H54 (cell line): ENCODE results near the gene EEFSEC.

Experiments used
- DNase-seq: peaks from one replicate; pipeline ENCODE4 v3.0.0; 2011; ENCODE audit warnings: low spot score, mixed read lengths; ENCODE audit not compliant: insufficient read length
- FAIRE-seq: peaks from 3 replicates; lab custom pipeline; 2011; peaks lifted over from hg19 to GRCh38; lab: Jason Lieb, UNC
- POLR2A ChIP-seq: IDR thresholded peaks from 2 replicates; pipeline ENCODE4 v1.6.1; 2011; ENCODE audit warnings: low read depth, mild to moderate bottlenecking, low read length

EEFSEC gene

DNA sequence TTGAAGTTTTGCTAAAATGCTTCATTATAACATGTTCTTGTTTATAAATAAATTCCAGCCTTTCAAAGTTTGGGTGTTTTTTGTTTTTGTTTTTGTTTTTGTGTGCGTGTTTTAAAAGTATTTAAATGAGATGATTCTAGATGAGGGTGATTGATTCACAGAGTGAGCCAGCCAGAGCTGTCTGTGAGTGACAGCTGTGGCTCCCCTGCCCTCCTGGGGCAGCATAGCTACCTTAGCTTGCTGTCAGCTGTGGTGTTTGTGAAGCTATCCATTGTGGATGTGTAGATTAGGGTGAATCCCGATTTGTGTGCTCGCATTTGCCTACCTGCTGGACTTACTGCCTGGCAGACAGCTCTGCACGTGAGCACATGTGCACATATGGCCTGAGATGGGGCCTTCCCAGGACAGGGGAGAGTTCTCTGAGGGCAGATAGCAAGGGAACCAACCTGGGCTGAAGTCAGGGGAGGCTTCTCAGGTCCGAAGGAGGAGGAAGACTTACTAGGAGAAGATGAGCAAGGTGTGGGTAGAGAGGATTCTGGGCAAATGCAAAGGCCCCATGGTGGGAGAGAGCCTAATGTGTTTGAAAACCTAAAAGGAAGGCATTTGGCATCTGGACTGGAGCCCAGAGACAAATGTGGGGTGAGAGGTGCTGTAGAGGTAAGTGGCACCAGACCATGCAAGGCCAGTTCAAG is 124.2 kb downstream of the EEFSEC start:
- no peak for FAIRE-seq
- DNase-seq: no peak
- TF ChIP-seq POLR2A: no peak

DNA sequence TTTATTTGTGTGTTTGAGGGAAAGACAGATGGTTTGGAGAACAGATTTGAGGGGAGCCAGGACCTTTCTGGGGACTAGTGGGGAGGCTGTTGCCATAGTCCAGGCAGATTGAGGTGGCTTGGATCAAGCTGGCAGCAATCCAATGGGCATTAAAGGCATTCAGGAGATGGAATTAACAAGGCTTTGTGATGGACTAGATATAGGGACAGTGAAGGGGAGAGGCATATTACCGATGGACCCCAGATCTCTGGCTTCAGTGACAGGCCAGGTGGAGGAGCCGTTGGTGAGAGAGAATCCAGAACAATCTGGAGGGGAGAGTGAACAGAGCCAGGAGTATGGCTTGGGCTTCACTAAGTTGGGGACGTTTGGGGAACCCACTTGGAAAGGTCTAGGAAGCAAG is 124.8 kb downstream of the EEFSEC start:
- no peak for FAIRE-seq
- no peak for DNase-seq
- TF ChIP-seq POLR2A: no peak

DNA sequence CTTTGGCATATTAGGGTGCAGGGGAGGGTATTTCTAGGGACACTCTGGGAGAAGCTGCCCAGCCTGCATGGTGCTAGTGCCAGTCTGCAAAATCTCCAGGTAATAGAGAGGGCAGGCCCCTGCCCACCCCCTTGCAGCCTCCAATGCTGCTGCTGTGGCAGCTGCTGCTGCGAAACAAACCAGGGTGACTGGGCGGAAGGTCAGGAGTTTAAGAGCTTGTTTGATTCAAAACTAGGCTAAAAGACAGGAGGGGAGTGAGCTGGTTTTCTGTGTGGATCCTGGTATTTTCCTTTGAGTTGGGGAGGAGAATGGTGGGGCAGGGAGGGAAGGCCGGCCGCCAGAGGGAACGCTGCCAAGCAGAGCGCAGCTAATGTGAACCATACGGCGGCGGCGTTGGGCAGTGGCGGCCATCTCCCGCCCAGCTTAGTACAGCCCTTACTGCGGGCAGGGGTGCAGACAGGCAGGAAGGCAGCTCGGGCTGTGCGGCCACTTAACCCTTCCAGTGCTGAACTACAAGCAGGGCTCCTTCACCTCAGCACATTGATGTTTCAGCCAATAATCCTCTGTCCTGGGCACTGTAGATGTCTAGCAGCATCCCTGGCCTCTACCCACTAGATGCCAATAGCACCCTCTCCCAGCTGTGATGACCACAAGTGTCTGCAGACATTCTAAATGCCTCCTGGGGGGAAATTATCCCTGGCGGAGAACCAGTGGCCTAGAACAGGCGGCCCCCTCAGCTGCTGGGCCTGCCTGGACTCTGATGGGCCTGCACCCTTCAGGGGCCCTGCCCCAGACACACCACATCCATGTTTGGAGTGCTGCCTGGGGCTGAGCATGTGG is 125.7 kb downstream of the EEFSEC start:
- no peak for DNase-seq
- TF ChIP-seq POLR2A: no peak

DNA sequence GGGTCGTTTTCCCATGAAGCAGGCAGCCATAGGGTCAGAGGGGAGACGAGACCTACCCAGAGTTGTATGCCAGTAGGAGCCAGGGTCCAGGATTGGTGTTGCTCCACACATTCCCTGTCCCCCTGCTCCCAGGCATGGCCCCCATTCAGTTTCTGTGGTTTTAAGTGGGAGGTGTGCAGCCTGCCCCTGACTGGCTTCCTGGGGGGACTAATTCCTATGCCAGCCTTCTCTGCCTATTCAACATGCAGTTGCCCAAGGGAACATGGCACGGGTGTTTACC is 126.3 kb downstream of the EEFSEC start:
- no peak for TF ChIP-seq POLR2A
- DNase-seq (no peak), FAIRE-seq (no peak)

More for the DNA sequence above, 125.7 kb downstream of the EEFSEC start:
- no peak for FAIRE-seq

DNA sequence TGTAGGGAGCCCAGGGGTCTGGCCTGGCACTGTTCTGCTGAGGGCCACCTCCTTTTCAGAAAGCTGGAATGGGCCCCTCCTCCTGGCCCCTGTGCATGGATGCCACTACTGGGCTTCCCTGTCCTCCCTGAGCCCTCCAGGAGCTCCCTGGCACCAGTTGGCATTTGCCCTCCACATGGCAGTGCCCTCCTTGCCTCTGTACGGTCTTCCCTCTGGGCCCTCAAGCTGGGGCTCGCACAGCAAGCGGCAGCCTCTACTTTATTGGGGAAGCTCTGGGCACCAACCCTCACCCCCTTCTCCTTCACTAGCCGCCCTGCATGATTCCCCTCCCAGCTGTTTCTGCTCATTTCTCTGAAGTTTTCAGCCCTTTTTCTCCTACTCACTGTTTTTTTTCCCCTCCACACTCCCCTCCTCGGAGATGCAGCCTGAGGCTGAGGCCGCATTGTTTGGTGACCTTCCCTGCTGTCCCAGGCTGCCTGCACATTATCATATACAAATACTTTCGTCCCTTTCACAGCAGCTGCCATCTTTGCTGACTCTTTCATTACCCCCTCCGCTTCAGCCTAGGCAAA is 127.3 kb downstream of the EEFSEC start:
- TF ChIP-seq POLR2A: no peak
- no peak for DNase-seq
- FAIRE-seq: no peak

DNA sequence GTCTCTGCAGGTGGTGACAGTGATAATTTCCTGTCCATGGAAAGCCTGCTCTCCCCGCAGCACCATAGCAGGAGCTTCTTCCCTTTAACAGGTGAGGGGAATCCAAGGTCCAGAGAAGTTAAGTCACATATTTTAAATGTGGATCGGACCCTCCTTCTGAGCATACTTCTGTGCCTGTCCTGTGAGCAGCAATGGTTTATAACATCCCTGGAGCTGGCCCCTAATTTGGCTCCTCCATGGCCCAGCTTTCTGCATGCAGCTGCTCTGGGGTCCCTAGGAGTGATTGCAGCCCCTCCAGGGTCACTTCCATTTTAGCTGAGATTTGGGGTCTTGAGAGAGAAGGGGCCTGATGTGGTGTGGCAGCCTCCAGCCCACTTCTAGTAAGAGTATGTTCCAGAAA is 127.8 kb downstream of the EEFSEC start:
- DNase-seq: no peak
- TF ChIP-seq POLR2A: no peak
- no peak for FAIRE-seq

DNA sequence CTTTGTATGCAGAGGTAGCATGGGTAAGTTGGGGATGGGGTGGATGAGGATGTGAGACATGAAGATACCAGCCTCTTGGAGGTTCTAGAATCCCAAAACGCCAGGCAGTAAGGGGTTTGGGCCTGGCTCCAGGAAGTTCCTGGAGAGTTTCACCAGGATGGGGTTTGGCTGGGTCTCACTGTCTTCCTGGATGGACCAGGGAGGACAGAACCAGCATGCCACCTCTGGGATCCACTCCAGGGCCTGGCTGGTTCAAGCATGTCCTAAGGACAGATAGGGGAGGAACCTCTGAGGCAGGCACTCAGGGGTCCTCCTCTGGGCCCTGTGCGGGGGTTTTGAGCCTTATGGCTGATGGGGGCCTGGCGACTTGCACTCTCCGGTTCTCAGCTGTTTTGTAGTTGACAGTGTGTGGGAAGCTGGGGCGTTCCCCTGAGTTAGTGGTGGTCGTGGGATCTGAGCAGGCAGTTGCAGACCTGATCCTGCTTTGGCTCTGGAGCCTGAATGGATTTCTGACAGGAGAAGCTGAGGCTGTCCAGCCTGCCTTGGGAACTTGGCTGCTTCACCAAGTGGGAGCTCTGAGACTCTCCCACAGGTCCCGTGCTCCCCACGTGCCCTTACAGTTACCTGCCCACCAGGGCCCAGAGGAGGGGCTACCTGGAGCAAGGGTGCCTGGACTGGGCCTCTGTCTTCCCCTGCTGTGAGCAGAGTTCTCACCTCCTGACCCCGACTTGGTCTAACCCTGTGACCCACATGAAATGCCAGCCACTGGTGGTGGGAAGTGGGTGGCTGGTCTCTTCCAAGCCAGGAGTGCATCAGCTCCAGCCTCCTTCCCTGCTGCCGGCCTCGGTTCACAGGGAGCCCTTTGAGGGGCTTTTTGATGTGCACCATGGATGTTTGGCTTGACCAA is 128.4 kb downstream of the EEFSEC start:
- FAIRE-seq (no peak), DNase-seq (no peak)
- no peak for TF ChIP-seq POLR2A

DNA sequence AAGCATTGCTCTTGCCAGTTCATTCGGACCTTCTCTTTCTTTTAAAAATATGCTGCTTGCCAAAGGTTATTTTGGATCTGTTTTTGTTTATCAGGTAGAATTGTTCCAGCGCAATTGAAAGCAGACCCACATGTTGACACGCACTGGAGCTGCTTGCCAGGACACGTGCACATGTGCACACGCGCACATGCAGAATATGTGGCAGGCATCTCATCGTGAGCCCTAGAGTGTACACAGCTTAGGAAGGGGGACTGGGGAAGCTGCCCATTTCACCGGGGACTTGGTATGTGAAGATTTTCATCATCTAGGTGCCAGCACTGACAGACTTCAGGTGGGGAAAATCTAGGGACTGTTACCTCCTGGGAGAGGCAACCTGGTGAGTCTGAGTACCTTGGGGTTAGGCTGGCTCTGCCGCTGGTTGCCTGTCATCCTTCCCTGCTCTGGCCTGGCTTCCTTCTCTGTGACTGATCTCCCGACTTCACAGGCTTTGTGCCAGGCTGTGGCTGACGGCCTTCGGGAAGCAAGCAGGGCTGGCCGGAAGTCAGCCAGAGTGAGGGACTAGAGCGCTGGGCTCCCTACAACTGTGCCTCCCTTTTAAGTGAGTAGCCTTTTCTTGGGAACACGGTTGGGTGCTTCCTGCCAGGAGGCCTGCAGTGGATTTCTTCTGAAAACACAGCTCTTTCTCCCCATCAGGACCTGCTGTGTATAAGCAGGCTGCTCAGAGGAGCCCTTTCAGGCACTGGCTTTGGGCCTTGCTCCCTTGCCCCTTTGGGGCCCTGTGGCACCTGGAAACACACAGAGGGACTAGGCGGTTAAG is 129.3 kb downstream of the EEFSEC start:
- DNase-seq: no peak
- no peak for FAIRE-seq
- no peak for TF ChIP-seq POLR2A

DNA sequence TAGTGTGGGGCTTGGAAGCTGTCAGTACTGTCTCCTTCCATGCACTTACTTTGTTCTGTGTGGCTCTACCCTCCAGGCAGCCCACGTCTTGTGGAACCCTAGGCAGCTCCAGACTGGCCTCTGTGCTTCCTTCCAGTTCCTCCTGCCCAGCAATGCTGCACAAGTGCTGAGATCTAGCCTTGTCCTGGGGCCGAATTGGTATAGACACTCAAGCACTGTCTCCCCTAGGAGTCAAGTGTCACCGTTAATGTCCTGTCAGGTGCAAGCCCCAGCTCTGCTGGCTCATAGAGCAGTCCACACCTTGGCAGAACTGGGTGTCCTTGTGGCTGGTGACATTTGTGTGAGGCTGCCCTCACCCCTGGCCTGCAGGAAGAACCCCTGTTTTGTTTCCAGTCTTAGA is 130.1 kb downstream of the EEFSEC start:
- FAIRE-seq: no peak
- no peak for TF ChIP-seq POLR2A
- DNase-seq: no peak

DNA sequence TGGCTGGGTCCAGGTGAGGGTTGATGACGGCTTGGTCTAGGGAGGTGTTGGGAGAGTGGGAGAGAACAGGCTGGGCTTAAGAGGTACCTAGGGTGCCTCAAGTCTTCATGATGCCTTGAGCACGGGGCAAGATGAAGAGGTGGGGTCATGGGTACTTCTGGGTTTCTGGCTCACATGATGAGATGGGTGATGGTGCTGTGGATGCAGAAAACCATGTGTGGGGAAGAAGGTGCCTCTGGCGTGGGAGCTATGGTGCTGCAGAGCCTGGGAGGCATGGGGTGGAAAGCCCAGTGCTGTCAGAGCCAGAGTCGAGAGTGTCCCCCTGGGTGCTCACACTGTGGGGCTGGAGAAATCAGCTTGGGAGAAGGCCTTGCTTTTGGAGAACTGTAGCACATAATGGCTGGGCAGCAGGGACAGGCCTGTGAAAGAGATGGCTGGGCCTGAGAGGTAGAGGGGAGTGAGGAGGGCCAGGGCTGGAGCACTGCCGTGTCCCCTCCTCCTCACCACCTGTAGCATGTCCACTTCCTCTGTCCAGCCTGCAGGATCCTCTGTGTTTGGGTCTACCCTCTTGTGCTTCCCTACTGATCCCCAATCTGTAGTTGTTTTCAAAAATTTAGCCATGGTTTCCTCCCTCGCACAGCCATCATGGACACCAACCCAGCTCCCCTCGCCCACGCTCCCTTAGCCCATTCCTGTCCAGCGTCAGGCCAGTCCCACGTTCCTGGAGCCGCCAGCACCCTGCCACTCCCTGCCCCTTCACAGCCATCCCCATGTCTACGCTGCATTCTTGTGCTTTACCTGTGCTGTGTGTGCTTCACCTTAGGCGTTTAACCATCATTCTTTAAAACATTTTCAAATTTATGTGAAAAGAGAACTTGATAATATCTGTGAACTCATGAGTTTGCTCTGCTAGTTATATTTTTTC is 132.0 kb downstream of the EEFSEC start:
- DNase-seq: no peak
- no peak for FAIRE-seq

DNA sequence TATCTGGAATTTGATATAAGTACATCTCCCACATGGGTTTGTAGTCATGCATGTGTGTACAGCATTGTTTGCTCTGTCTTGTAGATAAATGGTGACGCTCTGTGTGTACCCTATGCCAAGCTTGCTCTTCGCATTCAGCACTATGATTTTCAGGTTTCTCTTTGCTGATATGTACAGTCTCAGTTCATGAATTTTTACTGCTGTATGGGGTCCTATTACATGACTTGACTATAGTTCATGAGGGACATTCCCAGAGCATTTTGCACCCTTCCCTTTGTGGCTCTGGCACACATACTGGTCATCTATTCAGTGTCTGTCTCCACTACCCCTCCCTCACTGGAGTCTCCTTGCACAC is 132.7 kb downstream of the EEFSEC start:
- DNase-seq (no peak), FAIRE-seq (no peak)

More for the DNA sequence above, 132.0 kb downstream of the EEFSEC start:
- TF ChIP-seq POLR2A: no peak

DNA sequence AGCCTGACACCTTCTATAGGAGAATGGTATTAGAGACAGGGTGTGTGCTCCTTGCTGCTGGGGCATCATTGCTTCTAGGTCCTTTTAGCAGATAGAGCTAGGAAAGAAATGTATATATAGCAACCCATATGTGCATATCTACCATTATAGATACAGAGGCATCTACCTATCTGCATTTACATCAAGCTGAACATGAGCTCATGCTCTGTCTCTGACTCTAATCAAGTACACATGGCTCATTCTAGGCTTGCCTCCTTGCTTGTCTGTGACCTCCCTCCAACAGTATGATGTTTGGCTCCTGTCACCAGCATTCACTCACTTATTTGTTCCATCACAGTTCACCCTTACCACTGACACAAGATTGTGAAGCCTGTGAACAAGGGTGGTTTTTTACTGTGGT is 133.4 kb downstream of the EEFSEC start:
- DNase-seq (no peak), FAIRE-seq (no peak)
- no peak for TF ChIP-seq POLR2A

More for the DNA sequence above, 132.7 kb downstream of the EEFSEC start:
- no peak for TF ChIP-seq POLR2A

DNA sequence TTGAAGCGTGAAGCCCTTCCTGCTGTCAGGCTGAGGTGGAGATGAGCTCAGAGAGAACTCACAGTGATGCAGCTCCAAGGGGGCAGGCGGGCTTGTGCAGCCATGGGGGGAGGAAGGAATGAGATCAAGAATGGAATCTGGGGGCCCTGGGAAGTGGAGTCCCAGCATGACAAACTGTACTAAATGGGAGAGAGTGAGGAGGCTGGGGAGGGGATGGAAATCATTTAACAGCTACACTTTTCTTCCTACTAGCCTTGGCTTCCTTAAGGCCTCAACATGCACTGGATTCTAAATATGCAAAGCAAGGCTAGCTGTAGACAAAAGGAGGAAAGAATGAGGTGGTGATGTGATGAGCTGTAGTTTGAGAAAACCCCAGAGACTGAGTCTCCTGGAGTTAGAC is 133.9 kb downstream of the EEFSEC start:
- no peak for FAIRE-seq
- no peak for DNase-seq
- no peak for TF ChIP-seq POLR2A
